GM19455 (cell line): ENCODE results near the gene PDPK1.

Experiments used
- ATAC-seq: cut with Tn5 transposase; IDR thresholded peaks from one replicate; pipeline ENCODE4 v1.9.1; 2021; ENCODE audit not compliant: unreplicated experiment

Gene PDPK1

DNA sequence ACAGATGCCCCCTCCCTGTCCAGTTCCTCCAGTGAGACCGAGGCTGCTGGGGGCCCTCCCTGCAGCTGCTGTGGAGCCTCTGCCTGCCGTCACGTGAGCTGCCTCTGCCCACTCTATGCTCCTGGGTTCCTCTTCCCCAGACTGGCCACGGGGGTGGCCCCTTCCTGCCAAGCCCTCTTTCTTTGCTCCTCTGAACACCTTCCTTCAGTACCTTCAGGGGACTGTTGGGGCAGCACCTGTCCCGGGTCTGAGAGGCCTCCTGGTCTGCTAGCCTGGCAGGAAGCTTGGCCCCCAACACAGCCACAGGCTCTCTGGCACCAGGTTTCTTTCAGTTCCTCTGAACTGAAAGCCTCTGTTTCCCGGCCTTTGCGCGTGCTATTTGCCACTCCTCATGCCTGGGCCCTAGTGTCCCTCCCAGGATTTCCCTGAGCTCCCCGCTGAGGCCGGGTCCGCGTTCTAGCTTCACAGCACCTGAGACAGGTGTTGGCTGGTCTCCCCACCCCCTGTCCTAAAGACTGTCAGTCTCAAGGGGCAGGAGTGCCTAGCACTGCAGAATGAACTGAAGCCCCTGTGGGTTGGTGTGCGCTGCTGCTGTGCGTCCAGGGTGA, 30.7 kb upstream of the PDPK1 start:
- ATAC-seq: no peak

- no peak for ATAC-seq
Measured at GRCh38 chr16:2507665-2508064, 30.2 kb upstream of the PDPK1 start.

- no peak for ATAC-seq
Measured at GRCh38 chr16:2508722-2509400, 29.0 kb upstream of the PDPK1 start.

DNA sequence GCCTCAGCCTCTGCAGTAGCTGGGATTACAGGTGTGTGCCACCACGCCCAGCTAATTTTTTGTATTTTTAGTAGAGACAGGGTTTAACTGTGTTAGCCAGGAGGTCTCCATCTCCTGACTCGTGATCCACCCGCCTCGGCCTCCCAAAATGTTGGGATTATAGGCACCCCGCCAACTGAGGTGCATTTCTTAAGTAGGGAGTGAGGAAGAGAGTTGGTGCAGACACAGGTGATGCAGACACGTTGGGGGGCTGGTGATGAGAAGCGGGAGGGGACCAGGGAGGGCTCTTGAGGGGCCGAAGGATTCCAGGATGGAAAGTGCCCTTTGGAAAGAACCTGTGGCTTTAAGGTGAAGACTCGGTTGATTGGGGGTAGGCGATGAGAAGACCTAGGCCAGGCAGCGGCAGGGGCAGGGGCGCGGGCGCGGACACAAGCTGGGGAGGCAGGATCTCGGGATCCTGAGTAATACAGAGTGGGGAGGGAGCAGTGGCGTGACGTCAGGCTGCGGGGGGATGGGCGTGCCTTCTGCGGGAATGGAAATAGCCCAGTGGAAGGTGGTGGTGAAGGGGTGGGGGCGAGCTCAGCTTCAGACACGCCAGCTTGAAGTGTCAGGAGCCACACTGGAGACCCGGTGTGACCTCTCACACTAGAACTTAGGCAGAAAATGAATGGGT, 26.6 kb upstream of the PDPK1 start:
- ATAC-seq: no peak

- ATAC-seq: no peak
Measured at GRCh38 chr16:2511996-2512734, 25.7 kb upstream of the PDPK1 start.

DNA sequence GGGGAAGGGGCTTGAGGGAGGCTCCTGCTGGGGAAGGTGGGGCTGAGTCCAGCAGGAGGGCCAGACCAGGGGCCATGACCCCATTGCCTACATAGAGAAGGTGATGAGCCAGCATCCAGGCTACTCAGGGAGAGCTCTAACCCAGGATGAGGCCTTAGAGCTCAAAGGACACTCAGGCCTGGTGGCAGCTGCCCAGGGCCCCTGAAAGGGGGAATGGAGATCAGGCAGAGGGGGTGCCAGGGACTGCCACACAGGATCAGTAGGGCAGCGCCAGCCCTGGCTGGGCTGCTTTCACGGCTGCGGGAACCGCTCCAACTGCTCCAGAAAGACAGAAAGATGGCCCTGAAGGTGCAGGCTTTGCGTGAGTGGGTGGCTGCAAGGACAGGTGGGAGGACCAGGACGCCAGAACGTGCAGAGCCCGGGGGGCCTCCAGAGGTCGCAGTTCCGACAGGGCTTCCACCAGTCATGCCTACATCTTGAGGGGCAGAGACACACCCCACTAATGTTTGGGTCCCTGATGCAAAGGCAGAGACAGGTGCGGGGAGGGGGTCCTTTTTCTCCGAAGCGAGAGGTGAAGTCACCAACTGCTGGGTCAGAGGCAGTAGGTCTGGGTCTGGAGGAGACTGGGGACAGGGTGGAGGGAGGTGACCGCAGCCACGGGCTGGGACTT, 25.0 kb upstream of the PDPK1 start:
- no peak for ATAC-seq

DNA sequence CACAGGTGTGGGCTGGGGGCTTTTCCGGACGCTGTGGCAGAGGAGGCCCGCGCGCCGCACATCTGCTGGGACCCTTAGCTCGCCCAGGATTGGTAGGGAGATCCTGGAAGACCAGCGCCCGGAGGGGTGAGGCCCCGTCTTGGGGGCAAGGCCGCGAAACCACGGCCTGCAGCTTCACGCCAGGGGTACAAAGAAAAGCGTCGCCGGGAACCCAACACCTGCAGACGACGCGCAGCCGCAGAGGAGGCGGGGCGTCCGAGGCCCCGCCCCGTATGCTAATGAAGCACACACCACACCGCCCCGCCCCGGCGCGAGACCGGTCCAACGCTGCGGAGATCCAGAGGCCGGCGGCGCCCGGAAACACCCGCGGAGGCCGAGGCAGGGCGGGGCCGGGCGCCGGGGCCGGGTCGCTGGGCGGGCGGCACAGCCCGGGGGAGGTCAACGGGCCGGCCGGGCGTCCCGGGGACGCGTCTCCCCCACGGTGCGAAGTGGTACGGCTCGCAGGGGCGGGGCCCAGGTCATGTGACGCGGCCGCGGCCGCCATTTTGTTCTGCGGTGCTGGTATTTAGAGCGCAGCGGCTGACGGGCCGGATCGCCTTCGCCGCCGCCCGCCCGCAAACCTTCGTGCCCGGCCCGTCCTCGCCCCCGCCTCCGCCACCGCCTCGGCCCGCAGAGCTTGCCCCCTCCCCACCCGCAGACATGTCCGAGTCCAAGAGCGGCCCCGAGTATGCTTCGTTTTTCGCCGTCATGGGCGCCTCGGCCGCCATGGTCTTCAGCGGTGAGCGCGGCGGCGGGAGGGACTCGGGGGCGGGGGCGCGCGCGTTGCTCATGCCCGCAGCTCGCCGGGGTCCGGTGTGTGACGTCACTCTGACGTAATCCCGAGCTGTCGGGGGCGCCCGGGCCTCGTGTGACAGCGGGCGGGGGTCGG, 24.2 kb upstream of the PDPK1 start, which contains the start of gene ATP6V0C:
TSS of gene ATP6V0C (plus strand) at position 548 of the 928 bp plus-strand sequence. CDS start at position 700, 152 bp downstream.
- ATAC-seq: peak; percentile 67

GRCh38 chr16:2514333-2515179, 23.3 kb upstream of the PDPK1 start:
- no peak for ATAC-seq

DNA sequence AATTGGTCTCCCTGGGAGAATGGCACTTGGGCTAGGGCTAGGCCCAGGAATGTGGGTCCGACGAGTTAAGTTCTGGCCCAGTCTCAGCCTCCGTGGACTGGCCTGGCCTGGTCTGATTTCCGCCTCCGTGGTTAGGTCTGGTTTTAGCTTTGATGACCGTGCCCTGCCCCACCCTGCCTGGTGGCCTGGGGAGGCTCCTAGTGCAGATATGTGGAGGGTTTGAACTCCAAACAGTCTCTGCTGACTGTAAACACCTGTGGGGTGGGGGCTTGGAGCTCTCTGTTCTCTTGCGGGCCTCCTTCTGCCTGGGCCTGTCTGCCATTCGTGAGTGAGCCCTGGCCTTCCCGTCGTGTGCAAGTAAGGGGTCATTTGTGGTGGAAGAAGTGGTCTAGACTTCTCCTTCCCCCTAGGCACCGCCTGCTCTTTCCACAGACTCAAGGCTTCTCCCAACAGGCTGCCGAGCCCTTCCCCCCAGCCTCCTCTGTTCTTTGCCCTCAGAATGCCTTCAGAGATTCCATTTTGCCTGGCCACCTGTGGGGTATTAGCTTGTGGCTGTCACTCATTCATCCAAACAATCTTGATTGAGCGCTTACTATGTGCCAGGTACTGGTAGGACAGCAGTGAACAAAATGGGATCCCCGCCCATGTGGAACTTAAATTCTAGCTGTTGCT, 22.5 kb upstream of the PDPK1 start:
- ATAC-seq: no peak

- ATAC-seq: no peak
Measured at GRCh38 chr16:2516391-2517240, 21.2 kb upstream of the PDPK1 start.

GRCh38 chr16:2517954-2518605, 19.7 kb upstream of the PDPK1 start:
- ATAC-seq: no peak

DNA sequence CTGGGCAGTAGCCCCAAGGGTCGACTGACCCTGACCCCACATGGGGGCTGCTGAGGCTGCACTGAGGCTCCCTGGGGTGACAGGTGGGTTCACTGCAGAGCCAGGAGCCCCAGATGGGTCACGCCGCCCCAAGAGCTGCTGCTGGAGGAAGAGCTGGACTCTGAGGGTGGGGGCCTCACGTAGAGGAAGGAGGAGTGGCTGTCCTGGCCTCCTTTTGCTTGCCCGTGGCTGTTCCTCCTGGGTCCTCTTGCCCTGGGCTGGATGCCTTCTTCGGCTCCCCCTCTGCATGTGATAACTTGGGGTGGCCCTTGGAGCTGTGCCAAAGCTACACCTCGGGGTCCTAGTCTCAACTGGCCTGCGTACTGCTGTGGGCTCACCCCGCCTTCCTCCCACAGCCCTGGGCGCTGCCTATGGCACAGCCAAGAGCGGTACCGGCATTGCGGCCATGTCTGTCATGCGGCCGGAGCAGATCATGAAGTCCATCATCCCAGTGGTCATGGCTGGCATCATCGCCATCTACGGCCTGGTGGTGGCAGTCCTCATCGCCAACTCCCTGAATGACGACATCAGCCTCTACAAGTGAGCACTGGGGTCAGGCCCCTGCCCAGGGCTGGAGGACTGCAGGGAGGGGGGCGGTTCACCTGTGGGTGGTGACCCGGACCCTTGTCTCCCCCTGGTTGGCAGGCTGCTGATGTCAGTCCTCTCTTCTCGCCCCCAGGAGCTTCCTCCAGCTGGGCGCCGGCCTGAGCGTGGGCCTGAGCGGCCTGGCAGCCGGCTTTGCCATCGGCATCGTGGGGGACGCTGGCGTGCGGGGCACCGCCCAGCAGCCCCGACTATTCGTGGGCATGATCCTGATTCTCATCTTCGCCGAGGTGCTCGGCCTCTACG, 18.8 kb upstream of the PDPK1 start:
- no peak for ATAC-seq

DNA sequence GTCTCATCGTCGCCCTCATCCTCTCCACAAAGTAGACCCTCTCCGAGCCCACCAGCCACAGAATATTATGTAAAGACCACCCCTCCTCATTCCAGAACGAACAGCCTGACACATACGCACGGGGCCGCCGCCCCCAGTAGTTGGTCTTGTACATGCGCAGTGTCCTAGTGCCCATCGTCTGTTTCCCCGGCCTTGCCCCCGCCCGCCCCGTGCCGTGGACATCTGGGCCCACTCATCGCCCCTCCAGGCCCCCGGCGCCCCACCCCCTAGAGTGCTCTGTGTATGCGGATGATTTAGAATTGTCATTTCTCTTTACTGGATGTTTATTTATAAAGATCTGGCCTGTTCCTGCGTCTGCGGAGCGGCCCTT, 18.1 kb upstream of the PDPK1 start:
- ATAC-seq: no peak

DNA sequence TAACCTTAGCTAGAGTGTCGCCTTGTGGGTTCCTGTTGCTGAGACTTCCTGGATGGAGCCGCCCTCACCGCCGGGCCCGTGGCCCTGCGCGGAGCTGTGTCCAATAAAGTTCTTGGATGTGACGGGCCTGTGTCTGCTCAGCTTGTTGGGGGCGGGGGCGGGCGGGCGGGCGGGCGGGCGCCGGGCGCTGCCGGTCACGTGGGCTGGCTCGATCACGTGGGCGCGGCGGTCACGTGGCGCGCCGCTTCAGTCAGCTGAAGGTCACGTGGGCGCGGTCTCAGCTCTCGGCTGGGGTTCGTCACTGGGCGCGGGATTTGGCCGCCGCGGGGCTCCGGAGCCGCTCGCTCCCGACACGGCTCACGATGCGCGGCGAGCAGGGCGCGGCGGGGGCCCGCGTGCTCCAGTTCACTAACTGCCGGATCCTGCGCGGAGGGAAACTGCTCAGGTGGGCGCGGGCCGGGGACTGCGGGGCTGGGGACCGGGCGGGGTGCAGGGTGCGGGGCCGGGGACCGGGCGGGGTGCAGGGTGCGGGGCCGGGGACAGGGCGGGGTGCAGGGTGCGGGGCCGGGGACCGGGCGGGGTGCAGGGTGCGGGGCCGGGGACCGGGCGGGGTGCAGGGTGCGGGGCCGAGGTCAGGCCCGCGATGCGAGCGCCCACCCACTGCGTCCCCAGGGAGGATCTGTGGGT, 17.6 kb upstream of the PDPK1 start, which contains the start of gene AMDHD2:
TSS of gene AMDHD2 (plus strand) at position 275 of the 687 bp plus-strand sequence. CDS start at position 363, 88 bp downstream.
- ATAC-seq: no peak

- no peak for ATAC-seq
Measured at GRCh38 chr16:2520784-2521531, 16.9 kb upstream of the PDPK1 start.
